HG03039 (cell line): ENCODE results near the gene MROH2A.

Source experiments
- ATAC-seq: cut with Tn5 transposase; IDR thresholded peaks from one replicate; pipeline ENCODE4 v1.9.1; 2021; ENCODE audit warnings: mild to moderate bottlenecking, moderate library complexity; ENCODE audit not compliant: unreplicated experiment

MROH2A gene

GRCh38 chr2:233761040-233761769 lies 16.9 kb upstream of the MROH2A start:
- no peak for ATAC-seq

GRCh38 chr2:233764264-233764663 lies 13.9 kb upstream of the MROH2A start:
- no peak for ATAC-seq

- ATAC-seq, result no peak
These were observed 13.4 kb upstream of the MROH2A start for GRCh38 chr2:233764761-233765160.

- ATAC-seq, result no peak
These were observed 11.7 kb upstream of the MROH2A start for GRCh38 chr2:233766416-233766815.

- no peak for ATAC-seq
These were observed 10.1 kb upstream of the MROH2A start for GRCh38 chr2:233768076-233768475.

GRCh38 chr2:233769260-233769659 lies 8.9 kb upstream of the MROH2A start:
- no peak for ATAC-seq

- no peak for ATAC-seq
These were observed 6.0 kb upstream of the MROH2A start for GRCh38 chr2:233772153-233772552.

GRCh38 chr2:233772583-233772982 lies 5.5 kb upstream of the MROH2A start:
- ATAC-seq, result no peak

- no peak for ATAC-seq
These were observed 4.3 kb upstream of the MROH2A start for GRCh38 chr2:233773854-233774253.

GRCh38 chr2:233775414-233775813 lies 2.7 kb upstream of the MROH2A start:
- ATAC-seq, result no peak

GRCh38 chr2:233779722-233780121 lies 1.6 kb downstream of the MROH2A start:
- ATAC-seq, result no peak

- ATAC-seq, result no peak
These were observed 2.6 kb downstream of the MROH2A start for GRCh38 chr2:233780771-233781170.

GRCh38 chr2:233789554-233789953 lies 11.4 kb downstream of the MROH2A start:
- ATAC-seq, result no peak

- no peak for ATAC-seq
These were observed 13.2 kb downstream of the MROH2A start for GRCh38 chr2:233791151-233791882.

- ATAC-seq, result no peak
These were observed 13.8 kb downstream of the MROH2A start for GRCh38 chr2:233791883-233792329.

GRCh38 chr2:233792720-233793119 lies 14.6 kb downstream of the MROH2A start:
- no peak for ATAC-seq

GRCh38 chr2:233793465-233794127 lies 15.5 kb downstream of the MROH2A start:
- no peak for ATAC-seq

GRCh38 chr2:233794128-233794658 lies 16.1 kb downstream of the MROH2A start:
- ATAC-seq, result no peak

- no peak for ATAC-seq
These were observed 17.6 kb downstream of the MROH2A start for GRCh38 chr2:233795735-233796171.

GRCh38 chr2:233796254-233796653 lies 18.1 kb downstream of the MROH2A start:
- ATAC-seq, result no peak

- no peak for ATAC-seq
These were observed 20.4 kb downstream of the MROH2A start for GRCh38 chr2:233798335-233799086.
